NCI-H1105 treated with DMSO at 0.1 percent for 48 hours (cell line): Measurements from ENCODE around the gene USP21.

Experiments used
- DNase-seq: peaks from one replicate; lab custom pipeline; 2025; lab: John Stamatoyannopoulos, UW

The USP21 gene

GRCh38 chr1:161133220-161133740 is 26.0 kb upstream of the USP21 start:
- no peak for DNase-seq

DNA sequence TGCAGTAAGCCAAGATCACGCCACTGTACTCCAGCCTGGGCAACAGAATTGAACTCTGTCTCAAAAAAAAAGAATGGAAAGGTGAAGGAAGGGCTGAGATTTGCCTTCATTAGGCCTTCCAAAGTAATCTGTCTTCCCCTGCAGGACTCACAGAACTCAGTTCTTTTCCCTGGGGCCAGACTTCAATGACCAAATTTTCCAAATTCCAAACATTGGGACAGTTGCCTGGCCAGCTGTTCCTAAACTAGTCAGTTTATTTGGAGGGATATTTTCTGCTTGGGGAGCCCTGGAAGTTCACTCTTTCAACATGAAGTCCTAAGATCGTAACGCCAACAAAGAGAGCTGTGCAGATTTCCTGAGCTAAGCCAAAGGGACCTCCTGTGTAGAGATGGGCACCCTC is 21.4 kb upstream of the USP21 start:
- no peak for DNase-seq

DNA sequence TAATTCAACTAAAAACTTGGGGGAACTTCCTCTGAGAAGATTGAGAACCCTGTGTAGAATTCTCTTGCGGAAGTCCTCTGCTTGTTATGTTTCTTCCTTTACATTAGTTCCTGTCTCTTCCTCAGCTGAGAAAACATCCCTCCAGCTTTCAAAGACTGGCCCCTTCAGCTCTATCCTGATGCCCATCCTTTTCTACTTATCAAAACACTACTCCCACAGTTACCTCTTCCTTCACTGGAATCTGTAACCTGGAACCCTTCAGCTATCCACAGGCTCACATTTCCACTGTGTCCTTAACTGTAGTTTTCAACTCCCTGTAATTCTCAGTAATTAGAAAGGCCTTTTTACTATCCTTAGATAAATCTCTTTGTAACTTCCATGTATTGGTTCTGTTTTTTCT is 20.9 kb upstream of the USP21 start:
- DNase-seq = no peak

GRCh38 chr1:161139766-161140165 is 19.5 kb upstream of the USP21 start:
- DNase-seq = peak; percentile 59

DNA sequence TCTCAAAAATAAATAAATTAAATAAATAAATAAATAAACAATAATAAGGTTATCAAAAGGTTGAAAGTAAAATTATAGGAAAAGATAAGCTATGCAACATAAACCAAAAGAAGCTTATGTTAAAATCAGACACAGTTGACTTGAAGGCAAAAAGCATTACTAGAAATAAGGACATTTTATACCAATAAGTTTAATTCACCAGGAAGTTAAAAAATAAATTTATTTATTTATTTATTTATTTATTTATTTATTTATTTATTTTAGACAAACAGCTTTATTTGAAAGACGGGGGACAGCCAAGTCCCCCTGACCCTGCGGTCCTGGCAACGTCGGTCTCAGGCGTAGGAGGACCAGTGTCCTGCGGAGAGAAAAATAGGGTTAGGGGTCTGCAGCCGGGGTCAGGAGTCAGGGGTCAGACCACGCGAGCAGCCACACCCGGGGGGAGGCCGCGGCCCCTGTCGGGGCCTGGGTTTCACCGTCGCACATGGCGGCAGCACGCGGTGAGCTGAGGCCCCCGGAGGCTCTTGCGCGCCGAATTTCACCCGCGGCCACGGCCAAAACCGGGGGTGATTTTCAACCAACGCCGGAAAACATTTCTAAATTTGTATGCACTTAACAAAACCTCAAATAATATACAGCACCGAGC is 18.4 kb upstream of the USP21 start:
- no peak for DNase-seq

GRCh38 chr1:161145832-161146231 is 13.5 kb upstream of the USP21 start:
- DNase-seq = no peak

DNA sequence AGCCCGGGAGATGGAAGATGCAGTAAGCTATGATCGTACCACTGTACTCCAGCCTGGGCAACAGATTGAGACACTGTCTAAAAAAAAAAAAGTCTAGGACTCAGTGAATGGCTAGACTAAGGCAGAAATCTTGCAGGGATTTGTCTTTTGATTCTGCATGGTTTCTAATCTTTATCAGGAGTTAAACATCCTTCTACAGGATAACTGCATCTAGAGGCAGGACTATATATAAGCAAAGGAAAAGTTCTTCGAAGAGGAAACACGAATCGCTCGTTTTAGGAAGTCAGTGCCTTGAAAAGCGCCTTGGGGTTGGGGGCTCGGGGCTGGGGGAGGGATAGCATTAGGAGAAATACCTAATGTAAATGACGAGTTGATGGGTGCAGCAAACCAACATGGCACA is 6.1 kb upstream of the USP21 start:
- DNase-seq = no peak

- peak; percentile 93 for DNase-seq
Measured at GRCh38 chr1:161153682-161154337, 5.5 kb upstream of the USP21 start, which contains the start of gene UFC1. Gene UFC1, plus strand, starts transcription at chr1:161153978. Its CDS starts 20 bp downstream, at chr1:161153998.

- DNase-seq = no peak
Measured at GRCh38 chr1:161157867-161158266, 1.4 kb upstream of the USP21 start.

DNA sequence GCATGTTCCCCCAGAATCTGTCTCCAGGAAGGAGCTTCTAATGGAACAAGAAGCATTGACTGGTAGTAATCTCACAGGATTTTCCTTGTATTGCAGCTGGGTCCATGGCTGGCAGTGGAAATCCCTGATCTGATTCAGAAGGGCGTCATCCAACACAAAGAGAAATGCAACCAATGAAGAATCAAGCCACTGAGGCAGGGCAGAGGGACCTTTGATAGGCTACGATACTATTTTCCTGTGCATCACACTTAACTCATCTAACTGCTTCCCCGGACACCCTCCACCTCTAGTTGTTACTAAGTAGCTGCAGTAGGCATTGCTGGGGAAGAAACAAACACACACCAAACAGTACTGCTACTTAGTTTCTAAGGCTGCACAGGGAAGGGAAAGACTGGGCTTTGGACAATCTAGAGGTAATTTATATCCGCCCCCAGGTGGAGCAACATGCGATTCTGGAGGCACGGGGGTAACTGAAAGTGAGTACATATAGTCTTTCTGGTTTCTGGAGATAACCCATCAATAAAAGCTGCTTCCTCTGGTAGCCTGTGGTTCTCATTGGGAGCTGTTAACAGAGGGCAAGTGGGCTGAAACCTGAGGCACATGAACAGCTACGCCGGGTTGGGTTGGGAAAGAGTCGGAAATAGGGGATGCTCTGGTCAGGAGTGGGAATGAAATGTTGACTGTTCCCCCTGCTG is 837 bp upstream of the USP21 start:
- DNase-seq = no peak

- DNase-seq = no peak
Measured at GRCh38 chr1:161159913-161160243, 578 bp downstream of the USP21 start.

- DNase-seq = no peak
Measured at GRCh38 chr1:161160671-161161145, 1.4 kb downstream of the USP21 start.

DNA sequence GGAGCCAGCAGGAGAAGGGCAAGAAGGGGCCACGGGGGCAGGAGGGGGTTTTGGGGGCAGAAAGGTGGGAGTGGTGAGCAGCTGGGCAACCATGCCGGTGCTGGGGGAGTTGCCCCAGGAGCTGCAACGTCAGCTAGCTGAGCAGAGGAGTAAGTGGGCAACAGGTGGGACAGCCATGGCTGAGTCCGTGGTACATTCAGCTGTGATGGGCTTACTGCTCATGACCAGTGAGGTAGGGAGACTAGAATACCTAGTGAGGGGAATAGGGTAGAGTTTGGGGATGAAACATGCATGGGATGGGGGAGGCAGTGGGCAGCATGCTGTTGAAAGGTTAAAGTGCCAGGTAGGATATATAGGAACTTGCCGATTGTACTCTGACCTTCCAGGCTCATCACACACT is 2.4 kb downstream of the USP21 start:
- no peak for DNase-seq

DNA sequence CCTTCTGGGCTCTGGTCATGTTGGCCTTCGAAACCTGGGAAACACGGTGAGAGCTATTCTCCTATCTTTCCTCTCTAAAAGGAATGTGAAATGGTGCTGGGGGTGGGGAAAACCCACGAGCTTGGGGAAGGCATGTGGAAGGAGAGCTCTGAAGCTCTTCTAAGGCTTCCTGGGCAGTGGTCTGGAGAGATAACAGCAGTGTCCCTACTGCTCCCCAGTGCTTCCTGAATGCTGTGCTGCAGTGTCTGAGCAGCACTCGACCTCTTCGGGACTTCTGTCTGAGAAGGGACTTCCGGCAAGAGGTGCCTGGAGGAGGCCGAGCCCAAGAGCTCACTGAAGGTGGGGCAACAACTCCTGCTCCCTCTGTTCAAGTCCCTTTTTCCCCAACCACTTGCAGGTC is 2.8 kb downstream of the USP21 start:
- no peak for DNase-seq

- DNase-seq = no peak
Measured at GRCh38 chr1:161162806-161163205, 3.5 kb downstream of the USP21 start.

GRCh38 chr1:161163793-161164192 is 4.5 kb downstream of the USP21 start:
- no peak for DNase-seq

GRCh38 chr1:161164901-161165610 is 5.8 kb downstream of the USP21 start:
- DNase-seq = no peak

DNA sequence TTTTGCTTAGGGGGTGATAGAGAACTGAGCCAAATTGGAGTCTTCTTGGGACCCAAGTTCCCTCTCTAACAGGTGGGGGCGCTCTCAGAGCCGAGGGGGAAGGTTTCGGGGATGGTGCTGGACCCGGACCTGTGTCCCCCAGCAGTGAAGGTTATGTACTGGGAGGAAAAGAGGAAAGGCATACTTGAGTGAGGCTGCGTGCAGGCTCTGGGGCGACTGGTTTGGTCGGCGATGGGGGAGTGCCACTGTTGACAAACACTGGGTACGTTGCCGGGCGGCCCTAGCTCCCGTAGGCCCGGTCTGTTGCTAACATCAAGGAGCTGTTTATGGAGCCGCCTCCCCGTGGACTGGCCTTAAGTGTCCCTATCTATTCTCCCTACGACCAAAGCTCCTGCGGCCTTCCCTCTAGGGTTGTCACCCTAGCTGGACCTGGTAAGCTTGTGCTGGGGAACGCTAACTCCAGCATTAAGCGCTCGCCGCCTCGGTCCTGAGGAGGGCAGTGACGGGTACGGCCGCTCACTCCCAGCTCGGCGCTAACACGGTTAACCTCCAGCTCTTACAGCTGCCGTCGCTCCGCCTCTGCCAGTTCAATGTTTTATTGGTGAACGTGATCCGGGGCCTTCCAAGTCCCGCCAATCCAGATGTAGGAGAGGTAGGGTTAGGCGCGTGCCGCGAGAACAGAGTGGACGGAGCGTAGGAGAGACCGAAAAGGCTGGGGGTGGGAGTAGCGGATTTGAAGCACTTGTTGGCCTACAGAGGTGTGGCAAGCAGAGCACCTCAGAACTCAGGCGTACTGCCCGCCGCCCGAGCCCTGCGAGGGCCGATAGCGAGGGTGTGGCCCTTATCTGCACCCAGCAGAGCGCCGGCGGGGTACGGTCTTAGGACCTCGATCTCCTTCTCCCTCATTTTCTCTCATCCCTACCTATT is 6.7 kb downstream of the USP21 start, which contains the start of gene PPOX:
TSS of gene PPOX (plus strand) at position 685 of the 927 bp plus-strand sequence. CDS start 422 bp downstream, outside the sequence.
- DNase-seq = peak; percentile 99

DNA sequence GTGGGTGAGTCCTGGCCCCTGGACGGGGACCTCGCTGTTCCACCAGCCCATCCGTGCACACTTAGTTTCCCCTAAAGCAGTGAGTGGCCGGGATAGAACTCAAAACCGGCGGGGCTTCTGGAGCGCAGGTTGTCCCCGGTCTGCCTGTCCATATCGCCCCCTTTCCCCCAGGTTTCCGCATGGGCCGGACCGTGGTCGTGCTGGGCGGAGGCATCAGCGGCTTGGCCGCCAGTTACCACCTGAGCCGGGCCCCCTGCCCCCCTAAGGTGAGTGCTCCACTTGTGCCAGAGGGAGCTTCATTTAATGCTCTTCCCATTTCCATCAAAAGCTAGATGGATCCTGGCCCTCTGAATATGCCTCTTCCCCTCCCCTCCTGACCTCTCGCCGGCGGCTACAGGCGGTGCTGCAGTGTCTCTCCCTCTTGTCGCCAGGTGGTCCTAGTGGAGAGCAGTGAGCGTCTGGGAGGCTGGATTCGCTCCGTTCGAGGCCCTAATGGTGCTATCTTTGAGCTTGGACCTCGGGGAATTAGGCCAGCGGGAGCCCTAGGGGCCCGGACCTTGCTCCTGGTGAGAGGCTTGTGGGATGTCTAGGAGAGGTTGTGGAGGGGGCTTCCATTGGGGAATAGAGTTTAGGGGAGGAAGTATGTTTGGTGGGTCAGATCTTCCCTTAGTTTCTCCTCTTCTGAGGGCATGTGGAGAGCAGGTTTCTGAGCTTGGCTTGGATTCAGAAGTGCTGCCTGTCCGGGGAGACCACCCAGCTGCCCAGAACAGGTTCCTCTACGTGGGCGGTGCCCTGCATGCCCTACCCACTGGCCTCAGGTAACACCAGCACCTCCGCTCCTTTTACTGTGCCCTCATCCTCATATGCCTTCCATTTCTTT is 7.6 kb downstream of the USP21 start:
- DNase-seq = peak; percentile 33

DNA sequence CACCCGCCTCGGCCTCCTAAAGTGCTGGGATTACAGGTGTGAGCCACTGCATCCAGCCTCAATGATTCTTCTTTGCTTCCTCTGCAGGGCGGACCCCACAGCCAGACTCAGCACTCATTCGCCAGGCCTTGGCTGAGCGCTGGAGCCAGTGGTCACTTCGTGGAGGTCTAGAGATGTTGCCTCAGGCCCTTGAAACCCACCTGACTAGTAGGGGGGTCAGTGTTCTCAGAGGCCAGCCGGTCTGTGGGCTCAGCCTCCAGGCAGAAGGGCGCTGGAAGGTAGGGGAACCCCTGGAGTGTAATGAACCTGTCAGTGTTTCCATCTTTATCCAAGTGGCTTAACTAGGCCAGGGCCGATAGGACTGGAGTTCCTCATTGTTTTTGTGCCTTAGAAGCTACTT is 9.6 kb downstream of the USP21 start:
- no peak for DNase-seq
